ENCODE data around the gene MRPS25. TPM values are rescaled to one million over a fixed set of nuclear protein-coding genes. Genes with fewer than 3 reads are reported as not detected.
A peak's percentile ranks its signal among the peaks of the same experiment; 100 is the strongest.

Gene MRPS25
- total and polyA plus RNA-seq, 9 of the 15 experiments (the other 6 are each of a cell fraction or from before 2014, with no cell fraction given): 34.3 to 129 (median 78.2) TPM

DNA sequence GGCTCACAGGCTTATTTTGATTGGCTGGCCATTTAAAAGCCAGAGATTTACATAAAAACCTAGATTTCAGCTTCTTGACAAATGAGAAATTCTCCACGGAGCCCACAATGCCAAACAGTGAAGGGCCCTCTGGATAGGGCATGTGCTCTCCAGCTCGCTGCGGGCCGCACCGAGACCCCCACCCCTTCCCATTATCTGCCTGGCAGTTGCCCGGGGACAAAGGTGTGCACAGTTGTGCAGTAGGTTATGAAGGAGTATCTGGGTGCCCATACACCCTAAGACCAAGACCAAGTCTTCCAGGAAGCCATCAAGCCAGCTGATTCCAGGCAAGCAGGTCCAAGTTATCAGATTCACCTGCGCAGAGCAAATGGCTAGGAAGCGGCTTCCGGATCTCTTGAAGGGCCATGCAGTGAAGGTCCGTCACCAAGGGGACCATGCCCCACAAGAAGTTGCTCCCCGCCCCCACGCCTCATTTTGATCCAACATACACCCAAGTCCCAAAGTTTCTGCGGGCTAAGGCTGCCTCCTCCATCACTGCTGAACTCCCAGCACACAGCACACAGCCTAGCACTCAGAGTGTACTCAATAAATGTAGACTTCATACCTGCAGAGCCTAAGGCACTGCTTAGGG is 1.3 kb downstream of the MRPS25 start (continued):
- no peak for TF ChIP-seq RBM34 (IDR thresholded peaks at IDR 0.05; ENCODE audit: borderline replicate concordance, insufficient read depth, low read length)
- TF ChIP-seq RAD21 (CRISPR knock-in tag; conservative IDR thresholded peaks at IDR 0.05 in 1 of 2, IDR thresholded peaks at IDR 0.05 in 1 of 2): no peak
- TF ChIP-seq KLF13 (tag; IDR thresholded peaks at IDR 0.05; ENCODE audit: borderline replicate concordance, low read depth): no peak
- no peak for TF ChIP-seq ZC3H11A (IDR thresholded peaks at IDR 0.05; ENCODE audit: low read depth, low read length)
- no peak for TF ChIP-seq ZNF165 (CRISPR knock-in tag; IDR thresholded peaks at IDR 0.05; ENCODE audit: borderline replicate concordance)
- TF ChIP-seq ADNP (tag; IDR thresholded peaks at IDR 0.05): no peak
- TF ChIP-seq, protein P1, sequence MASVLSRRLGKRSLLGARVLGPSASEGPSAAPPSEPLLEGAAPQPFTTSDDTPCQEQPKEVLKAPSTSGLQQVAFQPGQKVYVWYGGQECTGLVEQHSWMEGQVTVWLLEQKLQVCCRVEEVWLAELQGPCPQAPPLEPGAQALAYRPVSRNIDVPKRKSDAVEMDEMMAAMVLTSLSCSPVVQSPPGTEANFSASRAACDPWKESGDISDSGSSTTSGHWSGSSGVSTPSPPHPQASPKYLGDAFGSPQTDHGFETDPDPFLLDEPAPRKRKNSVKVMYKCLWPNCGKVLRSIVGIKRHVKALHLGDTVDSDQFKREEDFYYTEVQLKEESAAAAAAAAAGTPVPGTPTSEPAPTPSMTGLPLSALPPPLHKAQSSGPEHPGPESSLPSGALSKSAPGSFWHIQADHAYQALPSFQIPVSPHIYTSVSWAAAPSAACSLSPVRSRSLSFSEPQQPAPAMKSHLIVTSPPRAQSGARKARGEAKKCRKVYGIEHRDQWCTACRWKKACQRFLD (CRISPR knock-in tag; IDR thresholded peaks at IDR 0.05): no peak
- TF ChIP-seq RBM17 (IDR thresholded peaks at IDR 0.05; ENCODE audit: borderline replicate concordance, low read depth, low read length): no peak
- no peak for TF ChIP-seq SMARCA4 (IDR thresholded peaks at IDR 0.05)
- TF ChIP-seq MAZ (CRISPR knock-in tag; conservative IDR thresholded peaks at IDR 0.05 in 1 of 2, IDR thresholded peaks at IDR 0.05 in 1 of 2): no peak
- TF ChIP-seq, protein P2, sequence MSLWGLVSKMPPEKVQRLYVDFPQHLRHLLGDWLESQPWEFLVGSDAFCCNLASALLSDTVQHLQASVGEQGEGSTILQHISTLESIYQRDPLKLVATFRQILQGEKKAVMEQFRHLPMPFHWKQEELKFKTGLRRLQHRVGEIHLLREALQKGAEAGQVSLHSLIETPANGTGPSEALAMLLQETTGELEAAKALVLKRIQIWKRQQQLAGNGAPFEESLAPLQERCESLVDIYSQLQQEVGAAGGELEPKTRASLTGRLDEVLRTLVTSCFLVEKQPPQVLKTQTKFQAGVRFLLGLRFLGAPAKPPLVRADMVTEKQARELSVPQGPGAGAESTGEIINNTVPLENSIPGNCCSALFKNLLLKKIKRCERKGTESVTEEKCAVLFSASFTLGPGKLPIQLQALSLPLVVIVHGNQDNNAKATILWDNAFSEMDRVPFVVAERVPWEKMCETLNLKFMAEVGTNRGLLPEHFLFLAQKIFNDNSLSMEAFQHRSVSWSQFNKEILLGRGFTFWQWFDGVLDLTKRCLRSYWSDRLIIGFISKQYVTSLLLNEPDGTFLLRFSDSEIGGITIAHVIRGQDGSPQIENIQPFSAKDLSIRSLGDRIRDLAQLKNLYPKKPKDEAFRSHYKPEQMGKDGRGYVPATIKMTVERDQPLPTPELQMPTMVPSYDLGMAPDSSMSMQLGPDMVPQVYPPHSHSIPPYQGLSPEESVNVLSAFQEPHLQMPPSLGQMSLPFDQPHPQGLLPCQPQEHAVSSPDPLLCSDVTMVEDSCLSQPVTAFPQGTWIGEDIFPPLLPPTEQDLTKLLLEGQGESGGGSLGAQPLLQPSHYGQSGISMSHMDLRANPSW (CRISPR knock-in tag; IDR thresholded peaks at IDR 0.05): 0 out of 2 replicates have a peak, but pooled peaks have one; percentile 22
- no peak for TF ChIP-seq TAL1 (IDR thresholded peaks at IDR 0.05)
- TF ChIP-seq SRF (CRISPR knock-in tag; IDR thresholded peaks at IDR 0.05): no peak
- TF ChIP-seq, protein P3, sequence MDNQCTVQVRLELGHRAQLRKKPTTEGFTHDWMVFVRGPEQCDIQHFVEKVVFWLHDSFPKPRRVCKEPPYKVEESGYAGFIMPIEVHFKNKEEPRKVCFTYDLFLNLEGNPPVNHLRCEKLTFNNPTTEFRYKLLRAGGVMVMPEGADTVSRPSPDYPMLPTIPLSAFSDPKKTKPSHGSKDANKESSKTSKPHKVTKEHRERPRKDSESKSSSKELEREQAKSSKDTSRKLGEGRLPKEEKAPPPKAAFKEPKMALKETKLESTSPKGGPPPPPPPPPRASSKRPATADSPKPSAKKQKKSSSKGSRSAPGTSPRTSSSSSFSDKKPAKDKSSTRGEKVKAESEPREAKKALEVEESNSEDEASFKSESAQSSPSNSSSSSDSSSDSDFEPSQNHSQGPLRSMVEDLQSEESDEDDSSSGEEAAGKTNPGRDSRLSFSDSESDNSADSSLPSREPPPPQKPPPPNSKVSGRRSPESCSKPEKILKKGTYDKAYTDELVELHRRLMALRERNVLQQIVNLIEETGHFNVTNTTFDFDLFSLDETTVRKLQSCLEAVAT (IDR thresholded peaks at IDR 0.05): no peak
- TF ChIP-seq GTF2A2 (tag; IDR thresholded peaks at IDR 0.05): no peak
- TF ChIP-seq, protein P4, sequence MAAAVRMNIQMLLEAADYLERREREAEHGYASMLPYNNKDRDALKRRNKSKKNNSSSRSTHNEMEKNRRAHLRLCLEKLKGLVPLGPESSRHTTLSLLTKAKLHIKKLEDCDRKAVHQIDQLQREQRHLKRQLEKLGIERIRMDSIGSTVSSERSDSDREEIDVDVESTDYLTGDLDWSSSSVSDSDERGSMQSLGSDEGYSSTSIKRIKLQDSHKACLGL (CRISPR knock-in tag; IDR thresholded peaks at IDR 0.05; ENCODE audit: borderline replicate concordance, poor library complexity, severe bottlenecking): no peak
- TF ChIP-seq, protein P5, sequence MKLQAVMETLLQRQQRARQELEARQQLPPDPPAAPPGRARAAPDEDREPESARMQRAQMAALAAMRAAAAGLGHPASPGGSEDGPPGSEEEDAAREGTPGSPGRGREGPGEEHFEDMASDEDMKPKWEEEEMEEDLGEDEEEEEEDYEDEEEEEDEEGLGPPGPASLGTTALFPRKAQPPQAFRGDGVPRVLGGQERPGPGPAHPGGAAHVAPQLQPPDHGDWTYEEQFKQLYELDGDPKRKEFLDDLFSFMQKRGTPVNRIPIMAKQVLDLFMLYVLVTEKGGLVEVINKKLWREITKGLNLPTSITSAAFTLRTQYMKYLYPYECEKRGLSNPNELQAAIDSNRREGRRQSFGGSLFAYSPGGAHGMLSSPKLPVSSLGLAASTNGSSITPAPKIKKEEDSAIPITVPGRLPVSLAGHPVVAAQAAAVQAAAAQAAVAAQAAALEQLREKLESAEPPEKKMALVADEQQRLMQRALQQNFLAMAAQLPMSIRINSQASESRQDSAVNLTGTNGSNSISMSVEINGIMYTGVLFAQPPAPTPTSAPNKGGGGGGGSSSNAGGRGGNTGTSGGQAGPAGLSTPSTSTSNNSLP (IDR thresholded peaks at IDR 0.05; ENCODE audit: borderline replicate concordance, low read depth, low read length): no peak

All from K562 (cell line).